ENCODE data around the gene MAPK10.

GRCh38 chr4:86233681-86234080 is 126.2 kb downstream of the MAPK10 start:
- no peak for TF ChIP-seq TAF1 (IDR thresholded peaks at IDR 0.05; ENCODE audit: borderline replicate concordance, insufficient read depth, low read length)
- TF ChIP-seq, protein P1, sequence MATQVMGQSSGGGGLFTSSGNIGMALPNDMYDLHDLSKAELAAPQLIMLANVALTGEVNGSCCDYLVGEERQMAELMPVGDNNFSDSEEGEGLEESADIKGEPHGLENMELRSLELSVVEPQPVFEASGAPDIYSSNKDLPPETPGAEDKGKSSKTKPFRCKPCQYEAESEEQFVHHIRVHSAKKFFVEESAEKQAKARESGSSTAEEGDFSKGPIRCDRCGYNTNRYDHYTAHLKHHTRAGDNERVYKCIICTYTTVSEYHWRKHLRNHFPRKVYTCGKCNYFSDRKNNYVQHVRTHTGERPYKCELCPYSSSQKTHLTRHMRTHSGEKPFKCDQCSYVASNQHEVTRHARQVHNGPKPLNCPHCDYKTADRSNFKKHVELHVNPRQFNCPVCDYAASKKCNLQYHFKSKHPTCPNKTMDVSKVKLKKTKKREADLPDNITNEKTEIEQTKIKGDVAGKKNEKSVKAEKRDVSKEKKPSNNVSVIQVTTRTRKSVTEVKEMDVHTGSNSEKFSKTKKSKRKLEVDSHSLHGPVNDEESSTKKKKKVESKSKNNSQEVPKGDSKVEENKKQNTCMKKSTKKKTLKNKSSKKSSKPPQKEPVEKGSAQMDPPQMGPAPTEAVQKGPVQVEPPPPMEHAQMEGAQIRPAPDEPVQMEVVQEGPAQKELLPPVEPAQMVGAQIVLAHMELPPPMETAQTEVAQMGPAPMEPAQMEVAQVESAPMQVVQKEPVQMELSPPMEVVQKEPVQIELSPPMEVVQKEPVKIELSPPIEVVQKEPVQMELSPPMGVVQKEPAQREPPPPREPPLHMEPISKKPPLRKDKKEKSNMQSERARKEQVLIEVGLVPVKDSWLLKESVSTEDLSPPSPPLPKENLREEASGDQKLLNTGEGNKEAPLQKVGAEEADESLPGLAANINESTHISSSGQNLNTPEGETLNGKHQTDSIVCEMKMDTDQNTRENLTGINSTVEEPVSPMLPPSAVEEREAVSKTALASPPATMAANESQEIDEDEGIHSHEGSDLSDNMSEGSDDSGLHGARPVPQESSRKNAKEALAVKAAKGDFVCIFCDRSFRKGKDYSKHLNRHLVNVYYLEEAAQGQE (IDR thresholded peaks at IDR 0.05; ENCODE audit: insufficient read depth in 1 of 2, low read depth in 2 of 2, low read length in 2 of 2), result no peak
- TF ChIP-seq POLR2AphosphoS5 (IDR thresholded peaks at IDR 0.05; ENCODE audit: low read depth, low read length), result no peak
- no peak for TF ChIP-seq SIN3A (IDR thresholded peaks at IDR 0.05; ENCODE audit: borderline replicate concordance, insufficient read depth, low read length)
- TF ChIP-seq FOXP2 (optimal IDR thresholded peaks at IDR 0.05; ENCODE audit: borderline replicate concordance, extremely low read depth, extremely low read length, insufficient read depth), result no peak

All from PFSK-1 (cell line).